ENCODE results near the gene FHAD1. TPM values are rescaled to one million over a fixed set of nuclear protein-coding genes. Genes with fewer than 3 reads are reported as not detected.

The FHAD1 gene
- total and polyA plus RNA-seq, 2 donors (not counting 3 experiments of a cell fraction or from before 2014, with no cell fraction given), result 0.04 to 0.69 TPM

DNA sequence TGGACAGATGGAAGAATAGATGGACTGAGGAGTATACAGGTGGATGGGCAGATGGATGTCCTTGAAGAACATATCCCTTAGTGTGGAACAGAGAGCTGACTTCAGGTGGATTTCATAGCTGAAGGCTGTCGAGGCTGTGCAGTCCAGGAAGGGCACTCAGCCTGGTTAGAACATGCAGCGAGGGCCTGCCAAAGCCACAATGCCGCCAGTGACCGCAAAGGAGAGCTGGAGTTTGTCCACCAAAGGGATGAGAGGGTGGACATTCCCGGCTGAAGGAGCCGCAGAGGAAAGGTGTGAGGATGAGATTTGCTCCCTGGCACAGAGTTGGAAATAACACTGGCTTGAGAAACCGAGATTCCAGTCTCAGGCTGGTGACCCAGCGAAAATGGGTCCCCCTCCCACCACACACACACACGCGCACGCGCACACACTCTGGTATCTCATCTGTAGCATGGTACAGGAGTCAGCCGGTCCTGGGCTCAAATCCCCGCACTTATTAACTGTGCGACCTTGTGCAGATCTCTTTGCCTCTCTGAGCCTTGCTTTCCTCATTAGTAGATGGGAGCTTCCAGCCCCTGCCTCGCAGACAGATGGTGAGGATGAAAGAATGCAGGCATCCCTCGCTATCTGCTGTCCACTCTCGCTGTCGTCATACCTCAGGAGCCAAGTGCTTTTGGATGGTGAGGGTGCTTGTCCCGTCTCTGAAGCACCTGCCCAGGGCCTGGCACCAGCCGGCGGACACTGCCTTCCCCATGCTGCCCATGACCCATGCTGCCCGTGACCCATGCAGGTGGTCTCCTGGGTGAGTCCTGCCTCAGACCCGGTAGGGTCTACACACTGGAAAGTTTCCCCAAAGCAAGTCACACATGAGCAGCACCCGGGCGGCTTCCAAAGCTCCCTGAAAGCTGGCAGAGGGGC, 135.8 kb downstream of the FHAD1 start:
- peaks cover 0 to 3% of the 10 kb centered on the region in 2 experiments for H3K27me3 ChIP-seq (ENCODE audit: control insufficient read depth in 2 of 2, insufficient read depth in 2 of 2, low read length in 2 of 2)
- no peak overlapping the region for H3K27ac ChIP-seq (ENCODE audit: insufficient read depth, low read depth, low read length)
- no peak overlapping the region for H3K4me3 ChIP-seq (replicated peaks in 1 of 3; ENCODE audit: insufficient read depth in 1 of 3, low read depth in 1 of 3, low read length in 3 of 3)
- H3K9me3 ChIP-seq (replicated peaks; ENCODE audit: control insufficient read depth, insufficient read depth, low read length), result no peaks in the 10 kb centered on the region
- H3K79me2 ChIP-seq (ENCODE audit: control insufficient read depth, insufficient read depth, low read length), result no peaks in the 10 kb centered on the region
- no peaks in the 10 kb centered on the region for H3K9me1 ChIP-seq (replicated peaks; ENCODE audit: control insufficient read depth, extremely low read depth, insufficient read depth, low read length)
- ChIA-PET POLR2A (no interaction called here), CTCF (interaction anchor here (0.9 to 1.5 kb wide), 3 partner anchors 58 to 59 kb away, joined by 3 to 4 read pairs (median 3); no protein-coding TSS in a partner anchor)
- H3K4me1 ChIP-seq (ENCODE audit: control insufficient read depth, extremely low read depth, insufficient read depth, low read length), result no peaks in the 10 kb centered on the region
- intact Hi-C loops (cut with micrococcal nuclease), result no loop called here
- H4K20me1 ChIP-seq (replicated peaks; ENCODE audit: control insufficient read depth, extremely low read depth, insufficient read depth, low read length), result no peaks in the 10 kb centered on the region
- DNase-seq (ENCODE audit: low read depth, low spot score) (no peak), FAIRE-seq (no peak)
- TF ChIP-seq POLR2AphosphoS5 (IDR thresholded peaks at IDR 0.05; ENCODE audit: insufficient read depth, low read depth, low read length) (no peak), FOS (IDR thresholded peaks at IDR 0.05; ENCODE audit: borderline replicate concordance, insufficient read depth, low read length) (no peak), POLR2A (IDR thresholded peaks at IDR 0.05; ENCODE audit: low read depth, low read length) (no peak), GATA2 (IDR thresholded peaks at IDR 0.05; ENCODE audit: insufficient read depth, insufficient read length, low read depth, low read length) (no peak), MYC (IDR thresholded peaks at IDR 0.05; ENCODE audit: low read depth, low read length) (no peak), JUN (IDR thresholded peaks at IDR 0.05; ENCODE audit: borderline replicate concordance, insufficient read depth, insufficient read length, low read depth) (no peak)
- TF ChIP-seq, protein P1, sequence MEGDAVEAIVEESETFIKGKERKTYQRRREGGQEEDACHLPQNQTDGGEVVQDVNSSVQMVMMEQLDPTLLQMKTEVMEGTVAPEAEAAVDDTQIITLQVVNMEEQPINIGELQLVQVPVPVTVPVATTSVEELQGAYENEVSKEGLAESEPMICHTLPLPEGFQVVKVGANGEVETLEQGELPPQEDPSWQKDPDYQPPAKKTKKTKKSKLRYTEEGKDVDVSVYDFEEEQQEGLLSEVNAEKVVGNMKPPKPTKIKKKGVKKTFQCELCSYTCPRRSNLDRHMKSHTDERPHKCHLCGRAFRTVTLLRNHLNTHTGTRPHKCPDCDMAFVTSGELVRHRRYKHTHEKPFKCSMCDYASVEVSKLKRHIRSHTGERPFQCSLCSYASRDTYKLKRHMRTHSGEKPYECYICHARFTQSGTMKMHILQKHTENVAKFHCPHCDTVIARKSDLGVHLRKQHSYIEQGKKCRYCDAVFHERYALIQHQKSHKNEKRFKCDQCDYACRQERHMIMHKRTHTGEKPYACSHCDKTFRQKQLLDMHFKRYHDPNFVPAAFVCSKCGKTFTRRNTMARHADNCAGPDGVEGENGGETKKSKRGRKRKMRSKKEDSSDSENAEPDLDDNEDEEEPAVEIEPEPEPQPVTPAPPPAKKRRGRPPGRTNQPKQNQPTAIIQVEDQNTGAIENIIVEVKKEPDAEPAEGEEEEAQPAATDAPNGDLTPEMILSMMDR (IDR thresholded peaks at IDR 0.05; ENCODE audit: extremely low read depth in 1 of 2, insufficient read depth in 1 of 2, low read depth in 1 of 2, low read length in 2 of 2), result no peak
- TF ChIP-seq, protein P2, sequence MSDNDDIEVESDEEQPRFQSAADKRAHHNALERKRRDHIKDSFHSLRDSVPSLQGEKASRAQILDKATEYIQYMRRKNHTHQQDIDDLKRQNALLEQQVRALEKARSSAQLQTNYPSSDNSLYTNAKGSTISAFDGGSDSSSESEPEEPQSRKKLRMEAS (IDR thresholded peaks at IDR 0.05; ENCODE audit: insufficient read depth, insufficient read length), result no peak
- no peak overlapping the region for H2AFZ ChIP-seq (ENCODE audit: low read depth, low read length)
- BruUV-seq (replicated peaks), result no TSS peak
- no peak overlapping the region for H3K9ac ChIP-seq (replicated peaks; ENCODE audit: extremely low read depth, insufficient read depth, low read length)
- dilution Hi-C loops (cut with MboI; ENCODE audit: extremely low pct_ligation_motif_present, low sequenced_read_pairs), result no loop called here
- H3K4me2 ChIP-seq (ENCODE audit: insufficient read depth, low read length), result no peak overlapping the region
- no peaks in the 10 kb centered on the region for H3K36me3 ChIP-seq (ENCODE audit: control insufficient read depth in 2 of 2, extremely low read depth in 1 of 2, insufficient read depth in 2 of 2, low read length in 2 of 2)

Measured in endothelial cell of umbilical vein (primary cell).